Glomerular visceral epithelial cell (primary cell): ENCODE results near the gene TMPRSS11D.
A peak's percentile ranks its signal among the peaks of the same experiment; 100 is the strongest.

ENCODE experiments used
- DNase-seq: peaks from one replicate; pipeline ENCODE4 v3.0.0-alpha.2; 2016; ENCODE audit errors: extremely low spot score

The TMPRSS11D gene, protein sequence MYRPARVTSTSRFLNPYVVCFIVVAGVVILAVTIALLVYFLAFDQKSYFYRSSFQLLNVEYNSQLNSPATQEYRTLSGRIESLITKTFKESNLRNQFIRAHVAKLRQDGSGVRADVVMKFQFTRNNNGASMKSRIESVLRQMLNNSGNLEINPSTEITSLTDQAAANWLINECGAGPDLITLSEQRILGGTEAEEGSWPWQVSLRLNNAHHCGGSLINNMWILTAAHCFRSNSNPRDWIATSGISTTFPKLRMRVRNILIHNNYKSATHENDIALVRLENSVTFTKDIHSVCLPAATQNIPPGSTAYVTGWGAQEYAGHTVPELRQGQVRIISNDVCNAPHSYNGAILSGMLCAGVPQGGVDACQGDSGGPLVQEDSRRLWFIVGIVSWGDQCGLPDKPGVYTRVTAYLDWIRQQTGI

DNA sequence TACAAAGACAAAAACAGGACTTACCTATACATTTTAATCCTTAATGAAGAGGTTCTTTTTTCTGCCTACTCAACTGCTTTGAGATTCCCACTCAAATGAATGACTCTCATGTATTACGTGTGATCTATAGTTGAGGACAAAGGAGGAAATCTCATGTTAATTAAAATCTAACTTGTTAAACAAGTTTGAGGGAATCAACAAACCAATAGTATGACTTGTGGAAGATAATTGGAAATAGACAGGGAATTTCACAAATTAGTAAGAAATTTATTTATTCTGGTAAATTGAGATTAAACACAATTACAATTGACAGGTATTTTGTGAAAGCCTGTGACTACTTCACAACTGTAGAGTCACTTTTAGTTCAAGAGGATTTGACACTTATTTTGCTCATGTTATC lies at the start of gene TMPRSS11D:
Gene TMPRSS11D (minus strand): TSS at position 101 of the 400 bp plus-strand sequence. CDS start 69 bp downstream, at position 32.
- DNase-seq, result no peak

DNA sequence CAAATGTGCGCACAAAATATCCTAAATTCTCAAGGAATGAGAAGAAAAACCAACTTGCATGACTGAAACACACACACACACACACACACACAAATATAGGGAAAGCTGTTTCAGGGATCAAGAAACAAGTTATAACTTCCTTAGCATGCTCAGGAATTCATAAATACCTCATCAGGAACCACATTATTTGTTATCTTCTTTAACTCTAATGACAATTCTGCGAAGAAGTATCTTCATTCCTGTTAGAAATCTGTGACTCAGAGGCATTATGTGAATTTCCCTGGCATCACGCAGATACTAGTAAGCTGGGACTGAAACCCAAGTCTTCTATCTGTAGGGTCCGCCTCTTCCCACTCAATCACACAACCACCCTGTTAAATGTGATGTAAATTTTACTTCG lies 49.2 kb upstream of the TMPRSS11D start:
- no peak for DNase-seq

DNA sequence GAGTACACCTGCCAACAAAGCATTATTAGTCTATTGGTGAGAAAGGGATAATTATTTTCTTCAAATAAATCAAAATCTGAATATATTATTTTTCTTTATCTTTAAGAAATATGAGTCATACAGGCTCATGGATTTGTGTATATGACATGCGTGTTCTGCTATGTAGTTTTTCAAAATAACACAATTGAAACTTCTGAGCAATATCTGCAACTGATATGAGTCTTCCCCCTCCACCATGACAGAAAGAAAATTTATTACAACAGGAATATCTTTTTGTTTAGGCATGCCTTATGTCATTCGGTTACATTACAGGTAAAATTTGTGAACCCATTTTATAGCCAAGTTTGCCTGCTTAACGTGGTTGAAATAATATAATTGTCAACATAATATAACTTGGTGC lies 47.5 kb upstream of the TMPRSS11D start:
- DNase-seq, result no peak

DNA sequence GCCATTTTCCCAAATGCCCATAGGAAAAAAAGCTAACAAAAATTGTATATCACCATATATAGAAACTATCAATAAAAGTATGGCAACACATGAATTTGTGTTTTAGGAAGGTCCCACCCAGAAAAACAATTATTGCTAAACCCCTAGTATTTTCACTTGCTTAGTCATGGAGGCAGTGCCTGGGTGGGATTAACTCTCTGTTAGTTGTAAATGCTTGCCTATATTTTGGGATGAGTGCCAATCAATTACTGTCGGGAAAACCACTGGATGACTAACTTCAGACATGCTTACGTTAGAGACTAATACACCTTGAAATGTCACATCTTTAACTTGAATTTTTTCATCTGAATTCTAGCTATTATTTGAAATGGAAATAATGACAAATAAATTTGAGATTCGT lies 45.6 kb upstream of the TMPRSS11D start:
- peak; percentile 80 for DNase-seq

DNA sequence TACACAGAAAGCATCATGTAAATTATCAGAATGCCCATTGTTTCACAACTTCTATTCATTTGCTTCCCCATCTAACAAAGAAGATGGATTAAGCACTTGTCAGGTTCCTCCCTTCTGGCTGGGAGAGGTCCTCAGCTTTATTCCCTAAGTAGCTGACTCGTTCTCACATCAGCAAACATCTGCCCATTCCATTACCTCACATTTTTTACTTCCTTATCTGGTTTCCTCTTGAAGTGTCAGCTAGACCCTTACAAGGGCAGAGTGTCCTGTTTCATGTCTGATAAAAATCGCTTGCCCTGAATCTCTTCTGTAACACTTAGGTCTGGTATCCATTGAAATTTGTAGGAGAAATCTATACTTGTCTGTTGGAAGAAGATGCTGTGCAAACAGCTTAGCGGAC lies 44.7 kb upstream of the TMPRSS11D start:
- DNase-seq, result peak; percentile 44

DNA sequence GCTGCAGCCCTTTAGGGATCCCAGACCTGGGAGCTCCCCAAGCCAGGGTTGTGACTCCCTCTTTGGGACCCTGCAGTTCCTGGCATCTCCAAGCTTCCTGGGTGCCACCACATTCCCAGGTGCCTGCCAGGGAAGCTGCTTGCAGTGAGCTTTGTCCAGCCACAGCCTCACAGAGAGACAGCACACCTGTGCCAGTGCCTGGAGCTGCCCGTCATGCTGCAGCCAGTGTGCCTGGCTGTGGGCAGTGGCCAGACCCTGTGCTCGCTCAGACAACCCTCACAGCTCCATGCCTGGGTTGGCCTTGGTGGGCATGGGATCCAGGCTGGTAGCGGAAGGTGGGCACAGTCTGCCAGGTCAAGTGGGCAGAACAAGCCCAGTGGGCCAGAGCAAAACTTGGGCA lies 43.4 kb upstream of the TMPRSS11D start:
- DNase-seq, result no peak

DNA sequence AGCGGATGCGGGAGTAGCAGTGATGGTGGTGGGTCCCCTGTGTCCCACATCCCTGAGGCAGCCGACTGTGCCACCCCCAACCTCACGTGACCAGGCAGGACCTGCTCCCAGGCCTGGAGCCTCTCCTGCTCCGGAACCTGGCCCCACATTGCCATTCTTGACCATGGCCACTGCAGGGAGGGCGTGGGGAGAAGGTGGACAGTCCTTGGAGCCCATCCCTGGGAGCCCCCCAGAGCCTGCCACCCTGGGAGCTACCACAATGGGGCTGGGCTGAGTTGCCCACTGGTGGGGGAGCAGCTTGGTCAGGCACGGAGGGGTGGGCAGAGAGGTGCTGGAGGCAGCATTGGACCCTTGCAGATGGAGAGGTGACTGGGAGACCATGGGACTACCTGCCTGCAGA lies 42.7 kb upstream of the TMPRSS11D start:
- no peak for DNase-seq

DNA sequence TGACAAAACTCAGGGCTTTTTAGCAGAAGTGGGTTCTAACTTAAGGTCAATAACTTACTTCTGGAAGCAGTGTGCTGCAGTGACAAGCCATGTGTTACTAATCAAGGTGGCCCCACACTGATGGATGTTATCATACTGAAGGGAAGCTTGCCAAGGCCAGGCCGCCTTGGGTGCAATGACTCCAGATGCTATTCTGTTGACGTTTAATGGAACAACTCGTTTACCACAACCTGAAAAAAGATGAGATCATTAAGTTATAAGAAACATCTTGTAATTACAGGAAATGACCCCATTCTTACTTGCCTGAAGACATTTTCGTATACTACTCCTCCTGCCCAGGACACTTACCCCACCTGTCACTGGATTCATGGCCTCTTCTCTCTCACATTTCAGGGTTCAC lies 38.9 kb upstream of the TMPRSS11D start:
- DNase-seq, result peak; percentile 59

DNA sequence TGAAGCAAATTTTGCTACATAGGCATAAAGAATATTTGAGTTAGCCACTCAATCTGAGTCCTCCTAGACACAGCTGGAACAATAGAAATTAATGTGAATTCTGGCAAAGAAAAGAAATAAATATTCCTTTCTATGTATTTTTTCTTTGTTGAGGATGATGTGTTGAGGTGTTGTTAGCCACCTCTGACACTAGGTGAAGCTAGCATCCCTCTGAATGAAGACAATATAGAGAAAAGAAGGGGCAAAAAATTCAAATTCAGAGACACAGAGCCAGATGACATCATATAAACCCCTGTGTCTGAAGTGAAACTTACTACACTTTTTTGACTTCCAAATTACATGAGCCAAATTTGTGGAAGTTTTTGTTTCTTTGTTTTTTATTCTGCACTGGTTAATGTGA lies 34.6 kb upstream of the TMPRSS11D start:
- peak; percentile 22 for DNase-seq

DNA sequence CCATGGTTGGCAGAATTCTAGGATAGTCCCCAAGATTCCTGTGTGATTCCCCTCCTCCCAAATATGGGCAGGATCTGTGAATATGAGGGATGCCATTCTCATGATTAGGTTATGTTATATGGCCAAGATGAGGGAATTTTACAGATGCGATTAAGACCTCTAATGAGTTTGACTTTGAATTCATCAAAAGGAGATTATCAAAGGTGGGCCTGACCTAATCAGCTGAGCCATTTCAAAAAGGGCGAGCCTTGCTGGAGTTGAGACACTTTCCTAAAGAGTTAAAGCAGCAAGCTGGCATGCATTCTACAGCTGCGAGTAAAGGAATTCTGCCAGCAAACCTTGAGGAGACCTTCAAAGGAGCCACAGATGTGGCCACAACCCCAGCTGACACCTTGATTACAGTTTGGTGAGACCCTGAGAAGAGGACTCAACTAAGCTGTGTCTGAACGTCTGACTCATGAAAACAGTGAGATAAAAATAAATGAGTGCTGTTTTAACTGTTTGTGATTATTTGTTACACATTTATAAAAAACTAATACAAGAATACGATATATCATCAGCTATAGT lies 31.7 kb upstream of the TMPRSS11D start:
- DNase-seq, result no peak

DNA sequence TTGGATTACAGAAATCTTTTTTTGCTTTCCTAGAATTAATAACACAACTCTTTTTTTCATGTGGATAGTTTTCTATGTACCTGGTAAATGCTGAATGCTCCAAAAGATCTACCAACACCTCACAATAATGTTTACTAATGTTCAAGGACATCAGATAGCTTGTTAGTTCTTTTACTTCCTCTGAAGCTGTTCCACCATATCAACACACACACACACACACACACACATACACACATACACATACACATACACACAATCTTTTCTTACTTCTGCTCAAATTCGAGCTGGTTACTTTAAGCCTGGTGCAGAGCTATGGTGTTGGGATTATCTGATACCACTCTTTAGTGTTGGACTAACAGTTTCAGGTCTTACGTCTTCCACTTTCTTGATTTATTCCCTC lies 28.3 kb upstream of the TMPRSS11D start:
- DNase-seq, result no peak

DNA sequence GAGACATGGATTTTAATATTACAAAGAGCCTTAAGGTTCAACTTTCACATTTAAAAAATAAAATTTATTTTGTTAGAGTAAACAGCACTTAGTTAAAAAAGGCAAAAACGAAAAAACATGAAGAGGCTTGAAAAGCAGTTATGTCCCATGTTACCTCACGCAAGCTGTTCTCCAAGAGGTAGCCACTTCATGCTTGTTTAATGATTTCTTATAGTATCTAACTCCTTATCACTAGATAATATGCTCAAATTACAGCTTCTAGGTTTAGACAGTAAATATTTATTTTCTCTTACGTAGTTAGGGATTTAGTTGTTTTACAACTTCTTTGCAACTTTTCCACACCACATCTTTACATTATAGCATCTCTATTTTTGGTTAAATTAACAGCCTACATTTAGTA lies 27.8 kb upstream of the TMPRSS11D start:
- no peak for DNase-seq

DNA sequence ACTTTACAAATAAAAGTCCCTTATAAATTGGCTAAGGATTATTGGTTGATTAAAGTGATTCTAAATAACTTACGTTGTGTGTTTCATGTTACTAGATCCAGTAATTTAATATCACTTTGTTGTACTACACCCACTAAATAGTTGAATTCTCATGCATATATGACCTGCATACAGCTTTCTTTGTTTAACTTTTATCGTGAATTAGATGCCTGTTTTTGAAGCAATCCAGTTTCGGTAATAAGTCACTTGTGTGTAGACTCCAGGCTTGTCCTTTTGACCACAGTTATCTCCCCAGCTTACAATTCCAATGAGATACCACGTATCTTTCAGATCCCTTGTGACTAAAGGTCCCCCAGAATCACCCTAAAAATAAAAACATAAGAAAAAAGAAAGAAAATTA lies 27.3 kb upstream of the TMPRSS11D start:
- no peak for DNase-seq

DNA sequence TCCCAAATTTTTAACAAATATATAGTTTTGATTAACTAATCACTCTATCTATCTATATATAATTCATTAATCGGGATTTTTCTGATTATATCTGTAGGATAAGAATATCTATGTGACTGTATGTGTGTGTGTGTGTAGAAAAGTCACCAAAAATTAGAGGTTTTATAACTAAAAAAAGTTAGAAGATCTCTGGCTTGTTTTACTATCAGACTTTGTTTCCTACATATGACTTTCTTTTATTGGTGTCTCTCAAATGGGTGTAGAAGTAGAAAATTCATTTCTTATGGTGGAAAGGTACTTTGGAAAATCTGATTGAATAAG lies 26.7 kb upstream of the TMPRSS11D start:
- no peak for DNase-seq

DNA sequence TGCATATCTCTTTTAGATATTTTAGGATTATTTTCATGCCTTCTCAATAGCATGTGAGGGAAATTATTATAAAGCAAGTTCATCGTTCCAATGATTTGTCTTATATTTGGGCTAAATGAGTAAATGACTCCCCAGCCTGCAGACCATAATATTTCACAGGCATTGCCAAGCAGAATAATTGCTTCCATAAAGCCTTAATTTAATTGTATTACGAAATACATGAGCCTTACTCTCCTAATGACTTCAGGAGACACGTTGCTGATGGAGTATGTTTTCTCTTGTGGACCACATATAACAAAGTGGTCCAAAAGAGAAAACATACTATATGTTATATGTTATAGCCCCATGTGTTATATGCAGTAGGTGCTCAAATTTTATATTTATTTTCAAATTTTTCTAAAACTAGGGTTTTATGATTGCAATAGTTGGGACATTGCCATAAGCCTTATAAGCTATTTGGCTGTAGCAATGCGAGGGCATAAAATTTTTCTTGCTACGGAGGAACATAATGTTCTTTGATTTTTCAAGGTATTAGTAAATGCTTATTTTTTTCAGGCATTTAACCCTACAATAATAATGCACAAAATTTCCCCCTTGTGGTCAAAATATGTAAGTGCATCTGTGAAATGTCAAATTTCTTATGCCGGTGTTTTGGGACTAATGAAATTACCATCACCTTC lies 26.2 kb upstream of the TMPRSS11D start:
- peak; percentile 28 for DNase-seq

DNA sequence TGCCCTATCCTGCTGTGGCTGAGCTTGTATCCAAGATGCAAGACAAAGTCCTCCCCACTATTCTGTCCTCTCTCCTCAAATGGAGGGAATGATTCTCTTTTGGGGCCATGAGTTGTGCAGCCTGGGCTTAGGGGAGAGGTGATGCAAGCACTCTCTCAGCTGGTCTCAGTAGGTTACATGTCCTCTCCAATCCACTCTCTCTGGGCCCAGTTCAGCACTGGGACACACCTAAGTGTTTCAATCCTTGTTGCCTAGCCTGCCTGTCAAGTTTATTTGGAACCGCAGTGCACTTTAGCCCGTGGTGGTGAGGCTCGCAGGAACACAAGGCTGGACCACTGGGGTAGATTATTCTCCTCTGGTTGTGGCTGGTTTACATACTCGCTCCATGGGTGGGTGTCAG lies 23.8 kb upstream of the TMPRSS11D start:
- DNase-seq, result no peak

DNA sequence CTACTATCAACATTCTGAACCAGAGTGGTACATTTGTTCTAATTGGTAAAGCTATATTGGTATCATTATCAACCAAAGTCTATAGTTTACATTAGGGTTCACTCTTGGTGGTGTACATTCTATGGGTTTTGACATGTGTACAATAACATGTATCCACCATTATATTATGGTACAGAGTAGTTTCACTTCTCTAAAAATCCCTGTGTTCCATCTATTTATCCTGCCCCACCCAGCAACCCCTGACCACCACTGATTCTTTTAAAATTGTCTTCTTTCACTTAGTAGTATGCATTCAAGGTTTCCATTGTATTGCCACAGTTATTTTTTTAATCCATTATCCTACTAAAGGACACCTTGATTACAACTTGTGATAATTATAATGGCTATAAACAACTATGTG lies 15.3 kb upstream of the TMPRSS11D start:
- no peak for DNase-seq

DNA sequence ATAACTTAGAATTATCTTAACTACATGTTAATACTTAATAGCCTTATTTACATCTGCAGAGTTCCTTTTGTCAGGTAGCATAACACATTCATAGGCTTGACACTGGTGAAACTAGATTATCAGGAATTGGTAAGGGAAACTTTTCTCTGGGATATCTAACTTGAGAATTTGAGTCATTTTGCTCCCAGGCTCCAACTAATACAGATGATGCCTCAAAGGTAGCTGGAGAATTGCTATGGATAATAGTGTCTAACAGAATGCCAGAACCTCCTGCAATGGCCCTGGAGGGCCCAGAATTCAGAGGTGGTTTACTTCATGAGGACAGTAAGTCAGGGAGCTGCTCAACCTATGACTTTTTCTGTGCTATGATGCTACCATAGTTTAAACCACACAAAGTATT lies 13.9 kb upstream of the TMPRSS11D start:
- DNase-seq, result no peak

DNA sequence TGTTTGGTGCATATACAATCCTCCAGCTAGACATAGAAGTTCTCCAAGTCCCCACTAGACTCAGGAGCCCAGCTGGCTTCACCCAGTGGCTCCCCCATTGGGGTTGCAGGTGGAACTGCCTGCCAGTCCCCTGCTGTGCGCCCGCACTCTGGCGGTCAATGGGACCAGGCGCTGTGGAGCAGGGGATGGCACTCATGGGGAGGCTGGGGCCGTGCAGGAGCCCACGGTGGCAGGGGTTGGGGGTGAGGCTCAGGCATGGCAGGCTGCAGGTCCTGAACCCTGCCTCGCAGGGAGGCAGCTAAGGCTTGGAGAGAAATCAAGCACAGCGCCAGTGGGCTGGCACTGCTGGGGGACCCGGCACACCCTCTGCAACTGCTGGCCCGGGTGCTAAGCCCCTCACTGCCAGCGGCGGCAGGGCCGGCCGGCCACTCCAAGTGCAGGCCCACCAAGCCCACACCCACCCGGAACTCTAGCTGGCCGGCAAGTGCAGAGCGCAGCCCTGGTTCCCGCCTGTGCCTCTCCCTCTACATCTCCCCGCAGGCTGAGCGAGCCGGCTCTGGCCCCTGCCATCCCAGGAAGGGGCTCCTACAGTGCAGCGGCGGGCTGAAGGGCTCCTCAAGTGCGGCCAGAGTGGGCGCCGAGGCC lies 12.7 kb upstream of the TMPRSS11D start:
- DNase-seq, result no peak

DNA sequence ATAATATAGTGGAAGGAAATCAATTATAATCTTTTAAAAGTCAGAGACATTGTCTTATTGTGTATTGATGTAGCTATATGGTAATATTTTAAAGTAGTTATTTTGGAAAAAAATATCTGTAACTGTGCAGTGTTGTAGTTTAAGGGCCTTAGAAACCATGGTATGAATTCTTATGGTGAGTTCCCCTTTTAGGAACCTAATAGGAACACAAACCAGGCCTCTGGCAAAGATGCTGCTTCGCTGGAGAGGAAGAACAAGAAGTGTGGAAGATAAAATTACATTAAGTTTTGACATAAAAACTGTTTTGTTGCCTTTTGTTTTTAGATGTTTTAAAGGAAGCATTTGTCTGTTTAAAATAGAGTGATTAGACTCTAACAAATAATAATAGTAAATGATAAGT lies 10.9 kb upstream of the TMPRSS11D start:
- DNase-seq, result no peak

DNA sequence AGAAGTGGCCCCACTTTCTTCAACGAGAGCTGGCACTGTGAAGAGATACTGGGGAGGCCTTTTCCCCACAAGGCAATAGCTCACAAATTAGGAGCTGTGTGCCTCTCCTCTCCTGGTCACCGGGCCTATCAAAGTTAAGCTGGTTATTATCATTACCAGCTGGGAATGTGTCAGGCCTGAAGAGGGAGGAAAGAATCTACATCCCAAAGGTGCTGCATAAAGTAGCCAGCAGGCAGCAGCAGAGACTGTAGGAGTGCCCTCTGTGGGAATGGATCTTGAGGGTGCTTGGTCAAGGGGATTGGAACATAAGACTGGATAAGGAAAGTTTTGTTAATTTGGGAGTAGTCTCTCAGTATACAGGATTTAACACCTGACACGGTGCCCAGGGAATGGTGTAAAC lies 9.1 kb upstream of the TMPRSS11D start:
- DNase-seq, result no peak

DNA sequence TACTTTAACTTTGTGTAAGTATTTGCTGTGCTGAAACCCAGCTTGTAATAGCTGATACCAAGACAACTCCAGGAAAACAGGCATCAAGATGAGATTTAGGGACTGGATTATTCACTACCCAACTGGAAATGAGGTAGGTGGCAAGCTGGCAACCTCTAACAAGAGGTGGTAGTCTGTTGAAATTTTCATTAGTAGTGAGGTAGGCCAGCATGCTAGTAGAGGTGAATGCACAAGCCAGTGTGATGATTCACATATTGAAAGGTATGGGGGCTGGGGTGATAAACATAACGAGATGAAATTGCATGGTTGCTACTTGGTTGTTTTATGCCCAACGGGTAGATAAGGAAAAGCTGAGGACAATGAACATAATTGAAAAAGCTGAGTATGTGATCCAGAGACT lies 8.5 kb upstream of the TMPRSS11D start:
- DNase-seq, result no peak

DNA sequence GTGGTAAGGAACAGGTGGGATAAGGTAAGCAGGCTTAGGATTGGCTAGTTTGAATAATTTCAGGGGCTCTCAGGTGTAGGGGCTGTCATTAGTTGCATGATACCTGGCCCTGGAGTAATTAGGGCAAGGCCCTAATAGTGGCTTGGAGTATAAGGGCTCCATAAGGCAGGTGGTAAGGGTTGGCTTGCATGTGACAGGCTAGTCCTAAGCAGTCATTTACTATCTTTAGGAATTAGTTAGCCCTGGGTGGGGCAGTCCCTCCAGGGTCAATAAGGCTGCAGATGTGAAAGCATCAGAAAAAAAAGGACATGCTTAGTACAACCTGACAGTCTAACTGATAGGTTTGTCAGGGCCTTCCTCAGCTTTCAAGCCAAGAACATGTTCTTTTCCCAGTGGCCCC lies 7.8 kb upstream of the TMPRSS11D start:
- DNase-seq, result no peak
